Measurements from ENCODE around the gene DDX41. TPM values are rescaled to one million over a fixed set of nuclear protein-coding genes. Genes with fewer than 3 reads are reported as not detected.
A peak's percentile ranks its signal among the peaks of the same experiment; 100 is the strongest.

DDX41 gene
- total RNA-seq, 3 donors from 2014 or later (not counting 1 experiment from before 2014, with no cell fraction given), result 66.6 to 106 (median 78.3) TPM

GRCh38 chr5:177474846-177475562 lies 41.8 kb downstream of the DDX41 start:
- peaks cover 15 to 65% of the 10 kb centered on the region in 2 donors for H3K4me1 Mint-ChIP-seq
- H3K4me3 ChIP-seq (ENCODE audit: low read length), result no peak overlapping the region
- ATAC-seq (no peak), DNase-seq (no peak)
- peaks cover 0 to 16% of the 10 kb centered on the region in 2 donors for H3K27me3 Mint-ChIP-seq (ENCODE audit: low read depth in 2 of 2)
- intact Hi-C loops (cut with micrococcal nuclease), result no loop called here
- H3K36me3 Mint-ChIP-seq, result no peaks in the 10 kb centered on the region
- no peaks in the 10 kb centered on the region for H3K9me3 ChIP-seq (ENCODE audit: control insufficient read depth, insufficient read depth, low read length)
- peak overlapping the region in 1 of 2 donors; percentile 87 for H3K27ac Mint-ChIP-seq
- no peaks in the 10 kb centered on the region for H3K36me3 ChIP-seq (ENCODE audit: control insufficient read depth, insufficient read depth, low read length)
- no peak for TF ChIP-seq CTCF (IDR thresholded peaks at IDR 0.05)
- H3K4me1 ChIP-seq (ENCODE audit: control insufficient read depth, insufficient read depth, low read length), result peaks cover 44% of the 10 kb centered on the region
- H3K9me3 Mint-ChIP-seq, result no peaks in the 10 kb centered on the region
- H3K27ac ChIP-seq (ENCODE audit: low read length), result no peak overlapping the region
- peaks cover 15% of the 10 kb centered on the region for H3K27me3 ChIP-seq (ENCODE audit: control insufficient read depth, insufficient read depth, low read length)
- peak overlapping the region; percentile 89 for H3K4me3 Mint-ChIP-seq
- 50% methylated on average over 4 of the region's 4 CpGs for WGBS (ENCODE audit: insufficient coverage)

- Mint-ChIP-seq H3K9me3 (no peaks in the 10 kb centered on the region), H3K4me1 (peaks cover 11 to 56% of the 10 kb centered on the region in 2 donors), H3K36me3 (no peaks in the 10 kb centered on the region), H3K27me3 (ENCODE audit: low read depth in 2 of 2) (peaks cover 0 to 16% of the 10 kb centered on the region in 2 donors), H3K4me3 (peak overlapping the region; percentile 89), H3K27ac (peak overlapping the region in 1 of 2 donors; percentile 87)
- Histone ChIP-seq H3K36me3 (ENCODE audit: control insufficient read depth, insufficient read depth, low read length) (no peaks in the 10 kb centered on the region), H3K27ac (ENCODE audit: low read length) (no peak overlapping the region), H3K9me3 (ENCODE audit: control insufficient read depth, insufficient read depth, low read length) (no peaks in the 10 kb centered on the region), H3K27me3 (ENCODE audit: control insufficient read depth, insufficient read depth, low read length) (peaks cover 15% of the 10 kb centered on the region), H3K4me3 (ENCODE audit: low read length) (no peak overlapping the region), H3K4me1 (ENCODE audit: control insufficient read depth, insufficient read depth, low read length) (peaks cover 35% of the 10 kb centered on the region)
- ATAC-seq (no peak), DNase-seq (no peak)
- intact Hi-C loops (cut with micrococcal nuclease), result no loop called here
- TF ChIP-seq CTCF (IDR thresholded peaks at IDR 0.05), result no peak
- 87% methylated on average over 7 of the region's 7 CpGs for WGBS (ENCODE audit: insufficient coverage)
These were observed 42.7 kb downstream of the DDX41 start for GRCh38 chr5:177474002-177474476.

- Histone ChIP-seq H3K27ac (ENCODE audit: low read length) (no peak within 1 kb of the TSS), H3K4me1 (ENCODE audit: control insufficient read depth, insufficient read depth, low read length) (peaks cover 34% of the 10 kb centered on the region), H3K27me3 (ENCODE audit: control insufficient read depth, insufficient read depth, low read length) (peaks cover 15% of the 10 kb centered on the region), H3K4me3 (ENCODE audit: low read length) (peak within 1 kb of the TSS; percentile 19), H3K36me3 (ENCODE audit: control insufficient read depth, insufficient read depth, low read length) (no peaks in the 10 kb centered on the region), H3K9me3 (ENCODE audit: control insufficient read depth, insufficient read depth, low read length) (no peaks in the 10 kb centered on the region)
- no peaks in the 10 kb centered on the region for H3K36me3 Mint-ChIP-seq
- ATAC-seq (peak; percentile 39 to 52 (median 44)), DNase-seq (peak in 1 of 2 donors; percentile 42)
- intact Hi-C loops (cut with micrococcal nuclease), result no loop called here
- 3% methylated on average over 54 of the region's 69 CpGs for WGBS (ENCODE audit: insufficient coverage)
- H3K27ac Mint-ChIP-seq, result peak within 1 kb of the TSS in 1 of 2 donors; percentile 87
- H3K4me3 Mint-ChIP-seq, result peak within 1 kb of the TSS; percentile 89
- H3K9me3 Mint-ChIP-seq, result no peaks in the 10 kb centered on the region
- H3K4me1 Mint-ChIP-seq, result peaks cover 11 to 56% of the 10 kb centered on the region in 2 donors
- TF ChIP-seq CTCF (IDR thresholded peaks at IDR 0.05), result no peak
- H3K27me3 Mint-ChIP-seq (ENCODE audit: low read depth in 2 of 2), result peaks cover 0 to 16% of the 10 kb centered on the region in 2 donors
These were observed 43.2 kb downstream of the DDX41 start, which contains the start of gene DBN1 for GRCh38 chr5:177473443-177474001. TSS of gene DBN1 (minus strand) at chr5:177473634. CDS start at chr5:177473521, 113 bp downstream.
